GM12872 (cell line): ENCODE data around the gene CIROP.

ENCODE experiments used
- CTCF ChIP-seq: IDR thresholded peaks from 3 replicates; pipeline ENCODE4 v1.5.1; 2011; ENCODE audit warnings: low read depth, mild to moderate bottlenecking, low read length, moderate library complexity; ENCODE audit not compliant: insufficient read depth

CIROP gene

GRCh38 chr14:23093526-23093925 is 11.3 kb downstream of the CIROP start:
- TF ChIP-seq CTCF, result no peak

DNA sequence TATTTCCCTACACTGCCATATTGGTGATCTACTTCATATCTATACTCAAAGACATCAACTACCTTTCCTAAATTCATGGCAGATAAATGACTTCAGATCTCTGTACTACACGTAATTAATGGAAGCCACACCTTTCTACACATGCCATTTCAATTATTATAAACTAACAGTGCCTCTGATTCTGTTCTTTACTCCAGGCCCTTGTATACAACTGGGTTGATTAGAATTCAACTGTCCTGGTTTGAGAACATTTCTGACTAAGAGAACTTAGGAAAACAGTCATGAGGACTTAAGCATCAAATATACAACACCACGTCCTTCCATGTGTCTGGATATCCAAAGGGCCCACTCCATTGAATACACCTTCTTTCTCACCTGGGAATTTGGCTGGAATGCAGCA is 11.7 kb downstream of the CIROP start:
- no peak for TF ChIP-seq CTCF

DNA sequence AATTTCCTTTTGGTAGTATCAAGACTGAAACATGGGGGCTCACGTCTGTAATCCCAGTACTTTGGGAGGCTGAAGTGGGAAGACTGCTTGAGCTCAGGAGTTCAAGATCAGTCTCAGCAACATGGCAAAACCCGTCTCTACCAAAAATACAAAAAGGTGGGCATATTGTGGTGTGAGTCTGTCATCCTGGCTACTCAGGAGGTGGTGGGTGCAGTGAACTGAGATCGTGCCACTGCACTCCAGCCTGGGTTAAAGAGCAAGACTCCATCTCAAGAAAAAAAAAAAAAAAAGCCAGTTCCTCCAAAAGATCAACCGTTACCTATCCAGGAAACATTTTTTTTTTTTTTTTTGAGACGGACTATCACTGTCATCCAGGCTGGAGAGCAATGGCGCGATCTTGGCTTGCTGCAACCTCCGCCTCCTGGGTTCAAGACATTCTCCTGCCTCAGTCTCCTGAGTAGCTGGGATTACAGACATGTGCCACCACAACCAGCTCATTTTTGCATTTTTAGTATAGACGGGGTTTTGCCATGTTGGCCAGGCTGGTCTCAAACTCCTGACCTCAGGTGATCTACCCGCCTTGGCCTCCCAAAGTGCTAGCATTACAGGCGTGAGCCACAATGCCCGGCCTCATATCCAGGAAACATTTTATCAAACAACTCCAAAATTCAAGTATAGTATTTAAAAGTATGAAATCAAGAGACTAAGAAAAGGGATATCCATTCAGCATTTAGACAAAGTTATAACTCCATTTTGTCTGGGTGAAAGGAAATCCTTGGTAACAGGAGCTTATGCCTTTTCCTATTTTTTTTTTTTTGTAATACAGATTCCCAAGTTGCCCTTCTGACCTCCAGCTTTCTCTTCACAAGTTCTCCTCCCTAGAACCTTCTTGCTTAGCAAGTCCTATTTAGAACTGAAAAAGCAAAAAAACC is 13.2 kb downstream of the CIROP start:
- TF ChIP-seq CTCF, result no peak

GRCh38 chr14:23090254-23090636 is 14.5 kb downstream of the CIROP start:
- TF ChIP-seq CTCF, result no peak

- no peak for TF ChIP-seq CTCF
These were observed 15.1 kb downstream of the CIROP start for GRCh38 chr14:23089498-23090253.

GRCh38 chr14:23086565-23086964 is 18.2 kb downstream of the CIROP start:
- TF ChIP-seq CTCF, result no peak

- no peak for TF ChIP-seq CTCF
These were observed 19.3 kb downstream of the CIROP start for GRCh38 chr14:23085458-23085857.
